GM18870 (cell line): ENCODE measurements around the gene LYPLA2.

Source experiments
- ATAC-seq: cut with Tn5 transposase; IDR thresholded peaks from one replicate; pipeline ENCODE4 v1.9.1; 2021; ENCODE audit warnings: moderate library complexity; ENCODE audit not compliant: unreplicated experiment

Gene LYPLA2

DNA sequence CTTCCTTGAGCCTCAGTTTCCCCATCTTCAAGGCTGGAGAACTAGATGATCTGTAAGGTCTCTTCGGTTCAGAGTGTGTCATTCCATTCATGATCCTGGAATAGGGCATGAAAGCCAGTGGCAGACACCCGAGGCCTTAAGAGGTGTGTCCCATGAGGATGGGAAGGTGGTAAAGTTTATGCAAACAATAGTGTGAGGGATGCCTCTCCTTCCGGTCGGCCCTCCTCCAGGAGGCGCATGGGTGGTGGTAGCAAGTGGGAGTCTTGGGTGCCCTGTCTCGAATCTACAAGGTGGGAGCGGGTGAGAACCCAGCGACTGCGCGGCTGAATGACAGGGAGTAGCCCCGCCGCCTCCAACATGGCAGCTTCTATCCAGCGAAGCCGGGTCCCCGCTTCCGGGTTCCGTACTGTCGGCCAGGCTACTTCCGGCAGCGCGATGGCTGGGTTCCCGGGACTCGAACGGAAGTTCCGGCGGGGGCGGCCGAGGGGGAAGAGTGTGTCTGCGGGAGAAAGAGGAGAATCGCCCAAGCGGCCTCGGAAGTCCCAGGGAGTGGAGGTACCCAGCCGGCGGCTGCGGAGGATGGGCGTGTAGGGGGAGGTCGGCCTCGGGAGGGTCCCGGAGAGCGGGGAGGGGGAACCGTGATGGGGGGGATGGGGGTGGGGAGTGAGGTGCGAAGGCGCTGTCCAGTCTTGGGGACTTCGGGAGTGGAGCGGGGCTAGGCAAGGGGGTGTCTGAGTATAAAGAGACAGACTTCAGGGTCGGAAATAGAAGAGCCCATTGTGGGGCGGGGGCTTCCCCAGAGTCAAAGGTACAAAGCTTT is at the start of gene LYPLA2:
Gene LYPLA2, plus strand, starts transcription at position 450 of the 820 bp plus-strand sequence. CDS start 1,538 bp downstream, outside the sequence.
- ATAC-seq: peak; percentile 49

DNA sequence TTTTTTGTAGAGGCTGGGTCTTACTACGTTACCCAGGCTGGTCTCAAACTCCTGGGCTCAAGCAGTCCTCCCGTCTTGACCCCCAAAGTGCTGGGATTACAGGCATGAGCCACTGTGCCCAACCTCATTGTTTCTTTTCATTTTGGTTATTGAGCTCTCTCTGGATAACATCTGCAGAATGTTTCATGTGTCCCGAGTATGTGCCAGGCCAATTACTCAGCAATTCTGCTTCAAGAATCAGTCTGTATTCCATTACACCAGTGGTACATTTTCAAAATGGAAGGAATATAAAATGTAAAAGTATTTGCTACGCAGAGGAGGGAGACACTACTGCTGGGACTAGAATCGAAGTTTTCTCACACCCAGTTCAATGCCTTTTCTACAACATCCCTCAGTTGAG is 49.3 kb upstream of the LYPLA2 start:
- no peak for ATAC-seq

DNA sequence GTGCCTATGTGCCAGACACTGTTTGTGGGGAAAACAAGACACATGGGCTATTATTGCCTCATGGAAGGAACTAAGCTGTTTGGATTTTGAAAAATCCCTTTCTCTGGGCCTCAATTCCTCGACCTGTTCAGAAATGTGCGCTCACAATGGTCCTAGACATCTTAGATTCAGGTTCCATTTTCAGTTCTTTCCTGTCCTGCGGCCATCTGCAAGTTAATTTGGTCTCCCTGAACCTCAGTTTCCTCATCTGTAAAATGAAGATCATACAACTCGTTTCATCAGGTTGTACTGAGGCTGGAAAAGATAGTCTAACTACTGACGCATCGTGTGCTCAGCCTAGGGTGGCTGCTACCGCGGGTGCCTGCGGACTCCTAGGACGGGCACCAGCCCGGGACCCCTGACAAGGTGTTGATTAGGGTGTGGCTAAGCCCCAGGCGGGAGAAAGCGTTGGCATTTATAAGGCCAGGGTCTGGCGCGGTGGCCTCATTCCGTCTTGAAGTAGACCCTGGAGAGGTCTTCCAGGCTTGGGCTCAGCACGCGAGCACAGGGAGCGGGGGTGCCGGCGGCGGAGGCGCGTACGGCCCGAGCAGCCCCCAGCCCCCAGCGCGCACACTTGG is 48.2 kb upstream of the LYPLA2 start:
- no peak for ATAC-seq

DNA sequence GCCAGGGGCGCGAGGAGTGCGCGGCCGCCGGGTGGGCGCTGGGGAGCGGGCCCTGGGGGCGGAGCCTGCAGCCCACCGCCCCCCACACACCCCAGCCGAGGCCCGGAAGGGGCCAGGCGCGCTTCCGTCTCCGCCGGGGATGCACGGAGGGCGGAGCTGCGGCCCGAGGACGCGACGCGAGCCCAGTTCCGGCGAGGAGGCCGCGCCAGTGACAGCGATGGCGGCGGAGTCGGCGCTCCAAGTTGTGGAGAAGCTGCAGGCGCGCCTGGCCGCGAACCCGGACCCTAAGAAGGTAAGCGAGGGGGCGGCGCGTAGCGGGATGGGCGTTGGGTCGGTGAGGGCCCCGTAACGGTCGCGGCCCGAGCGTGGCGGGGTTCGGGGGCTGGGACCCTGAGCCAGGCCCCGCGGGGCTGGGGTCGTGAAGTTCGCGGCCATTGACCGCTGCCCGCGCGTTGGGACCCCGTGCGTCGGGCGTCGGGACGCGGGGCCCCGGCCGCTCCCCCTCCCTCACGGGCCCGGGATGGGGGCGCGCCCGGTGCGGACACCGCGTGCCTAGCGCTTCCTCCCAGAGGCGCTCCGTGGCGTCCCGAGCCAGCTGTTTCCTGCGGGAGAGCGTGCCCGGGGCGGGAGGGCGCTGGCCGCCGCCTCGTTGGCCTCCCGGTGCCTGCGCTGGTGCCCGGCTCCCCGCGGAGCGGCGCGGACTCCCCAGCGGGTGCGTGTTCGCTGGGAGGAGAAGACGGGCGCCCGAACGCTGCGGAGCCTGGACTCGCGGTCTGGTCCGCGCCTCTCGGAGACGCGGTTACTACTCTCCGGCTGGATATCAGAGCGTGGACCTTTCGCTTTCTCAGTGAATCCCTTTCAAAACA is 47.4 kb upstream of the LYPLA2 start, which contains the start of gene ELOA:
Gene ELOA, plus strand, starts transcription at position 185 of the 866 bp plus-strand sequence. Its CDS starts 33 bp downstream, at position 218.
- no peak for ATAC-seq

DNA sequence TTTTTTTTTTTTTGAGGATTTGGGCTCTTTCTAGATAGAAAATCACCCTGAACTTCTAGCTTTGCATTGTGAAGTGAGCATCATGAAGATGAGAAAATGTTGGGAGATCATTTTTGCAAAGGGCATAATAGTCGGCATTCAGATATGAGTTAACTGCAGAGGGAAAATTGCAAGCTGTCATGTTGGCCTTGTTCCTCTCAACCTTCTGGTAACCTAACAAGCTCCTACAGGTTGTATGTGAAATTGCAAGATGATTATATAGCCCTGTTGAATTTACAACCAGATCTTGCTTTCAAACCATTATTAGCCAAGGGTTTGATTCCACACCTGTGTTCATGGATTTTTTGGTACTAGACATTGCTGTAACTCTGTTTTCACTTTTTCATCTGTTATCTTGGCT is 45.4 kb upstream of the LYPLA2 start:
- ATAC-seq: no peak

DNA sequence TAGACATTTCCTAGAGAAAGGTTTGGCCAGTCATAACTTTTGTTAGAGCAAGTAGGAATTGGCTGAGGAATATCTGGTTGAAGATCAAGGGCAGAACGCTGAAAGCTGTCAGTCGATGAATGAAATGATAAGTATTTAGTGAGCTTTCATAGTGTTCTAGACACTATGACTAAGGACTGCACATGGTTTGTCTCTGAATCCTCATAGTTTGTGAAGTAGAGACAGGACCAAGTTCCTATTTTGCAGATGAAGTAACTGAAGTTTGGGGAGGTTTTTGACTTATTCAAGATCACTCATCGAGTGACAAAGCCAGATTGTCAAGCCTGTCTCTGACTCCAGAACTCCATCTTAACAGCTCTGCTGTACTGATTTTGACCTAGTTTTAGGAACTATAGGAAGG is 42.9 kb upstream of the LYPLA2 start:
- no peak for ATAC-seq

DNA sequence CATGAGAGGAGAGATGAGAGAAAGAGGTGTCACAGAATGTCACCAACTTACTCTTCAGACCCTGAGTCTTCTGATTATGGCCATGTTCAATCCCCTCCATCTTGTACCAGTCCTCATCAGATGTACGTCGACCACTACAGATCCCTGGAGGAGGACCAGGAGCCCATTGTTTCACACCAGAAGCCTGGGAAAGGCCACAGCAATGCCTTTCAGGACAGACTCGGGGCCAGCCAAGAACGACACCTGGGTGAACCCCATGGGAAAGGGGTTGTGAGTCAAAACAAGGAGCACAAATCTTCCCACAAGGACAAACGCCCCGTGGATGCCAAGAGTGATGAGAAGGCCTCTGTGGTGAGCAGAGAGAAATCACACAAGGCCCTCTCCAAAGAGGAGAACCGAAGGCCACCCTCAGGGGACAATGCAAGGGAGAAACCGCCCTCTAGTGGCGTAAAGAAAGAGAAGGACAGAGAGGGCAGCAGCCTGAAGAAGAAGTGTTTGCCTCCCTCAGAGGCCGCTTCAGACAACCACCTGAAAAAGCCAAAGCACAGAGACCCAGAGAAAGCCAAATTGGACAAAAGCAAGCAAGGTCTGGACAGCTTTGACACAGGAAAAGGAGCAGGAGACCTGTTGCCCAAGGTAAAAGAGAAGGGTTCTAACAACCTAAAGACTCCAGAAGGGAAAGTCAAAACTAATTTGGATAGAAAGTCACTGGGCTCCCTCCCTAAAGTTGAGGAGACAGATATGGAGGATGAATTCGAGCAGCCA is 39.7 kb upstream of the LYPLA2 start:
- no peak for ATAC-seq

DNA sequence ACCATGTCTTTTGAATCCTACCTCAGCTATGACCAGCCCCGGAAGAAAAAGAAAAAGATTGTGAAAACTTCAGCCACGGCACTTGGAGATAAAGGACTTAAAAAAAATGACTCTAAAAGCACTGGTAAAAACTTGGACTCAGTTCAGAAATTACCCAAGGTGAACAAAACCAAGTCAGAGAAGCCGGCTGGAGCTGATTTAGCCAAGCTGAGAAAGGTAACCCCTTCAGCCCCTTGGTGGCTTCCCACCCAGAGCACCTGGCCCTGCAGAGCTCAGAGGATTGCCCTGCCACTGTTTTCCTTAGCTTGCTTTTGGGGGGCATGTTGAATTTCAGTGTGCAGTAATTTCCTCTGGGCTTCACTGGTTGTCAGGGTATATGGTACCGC is 39.1 kb upstream of the LYPLA2 start:
- ATAC-seq: no peak

DNA sequence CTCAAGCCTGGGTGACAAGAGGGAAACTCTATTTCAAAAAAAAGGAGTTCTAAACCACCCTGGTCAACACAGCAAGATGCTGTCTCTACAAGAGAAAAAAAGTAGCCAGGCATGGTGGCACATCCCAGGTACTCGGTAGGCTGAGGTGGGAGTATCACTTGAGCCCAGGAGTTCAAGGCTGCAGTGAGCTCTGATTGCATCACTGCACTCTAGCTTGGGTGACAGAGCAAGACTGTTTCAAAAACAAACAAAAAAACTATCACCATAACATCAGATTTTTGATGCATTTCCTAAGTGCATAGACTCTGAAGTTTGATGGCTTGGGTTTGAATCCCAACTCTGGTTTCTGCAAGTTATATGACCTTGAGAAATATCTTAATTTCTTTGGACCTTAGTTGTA is 38.0 kb upstream of the LYPLA2 start:
- no peak for ATAC-seq

DNA sequence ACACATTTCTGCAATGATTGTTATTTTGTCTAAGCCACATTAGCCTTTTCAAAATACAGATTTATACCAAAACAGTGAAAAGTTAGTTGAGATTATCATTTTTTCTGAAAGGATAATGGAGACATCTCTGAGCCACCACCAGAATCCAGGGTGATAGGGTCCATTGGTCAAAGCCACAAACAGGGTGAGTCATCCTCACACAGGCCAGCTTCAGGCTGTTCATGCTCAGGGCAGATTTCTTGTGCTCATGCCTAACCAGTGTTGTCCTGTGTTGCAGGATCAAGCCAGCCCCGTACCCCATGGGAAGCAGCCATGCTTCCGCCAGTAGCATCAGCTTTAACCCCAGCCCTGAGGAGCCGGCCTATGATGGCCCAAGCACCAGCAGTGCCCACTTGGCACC is 34.3 kb upstream of the LYPLA2 start:
- ATAC-seq: no peak

DNA sequence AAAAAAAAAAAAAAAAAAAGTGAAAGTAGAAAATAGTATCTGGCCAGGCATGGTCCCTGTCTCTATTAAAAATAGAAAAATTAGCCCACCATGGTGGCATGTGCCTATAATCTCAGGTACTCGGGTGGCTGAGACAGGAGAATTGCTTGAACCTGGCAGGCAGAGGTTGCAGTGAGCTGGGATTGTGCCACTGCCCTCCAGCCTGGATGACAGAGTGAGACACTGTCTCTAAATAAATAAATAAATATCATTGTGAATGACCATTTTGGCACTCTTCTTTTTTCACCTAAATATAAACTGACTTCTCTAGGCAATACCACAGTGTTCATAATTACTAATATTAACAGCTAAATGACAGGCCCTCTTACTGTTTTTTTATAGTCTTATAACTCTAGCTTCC is 33.1 kb upstream of the LYPLA2 start:
- no peak for ATAC-seq

DNA sequence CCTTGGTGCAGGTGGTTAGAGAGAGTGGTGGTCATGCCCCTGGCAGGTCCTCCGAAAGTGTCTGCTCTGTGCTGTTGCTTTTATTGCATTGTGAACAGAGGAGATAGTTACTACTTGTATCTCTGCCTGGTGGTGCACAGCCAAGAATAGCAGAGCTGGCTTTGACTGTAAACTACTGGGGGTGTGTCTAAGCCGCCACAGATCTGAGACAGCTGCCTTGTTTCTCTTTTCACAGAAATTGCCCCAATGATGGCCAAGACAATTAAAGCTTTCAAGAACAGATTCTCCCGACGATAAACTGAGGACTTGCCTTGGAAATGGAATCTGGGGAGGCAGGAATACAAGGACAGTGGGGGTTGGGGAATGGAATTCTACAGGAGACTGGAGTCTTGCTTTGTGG is 31.7 kb upstream of the LYPLA2 start:
- ATAC-seq: no peak

DNA sequence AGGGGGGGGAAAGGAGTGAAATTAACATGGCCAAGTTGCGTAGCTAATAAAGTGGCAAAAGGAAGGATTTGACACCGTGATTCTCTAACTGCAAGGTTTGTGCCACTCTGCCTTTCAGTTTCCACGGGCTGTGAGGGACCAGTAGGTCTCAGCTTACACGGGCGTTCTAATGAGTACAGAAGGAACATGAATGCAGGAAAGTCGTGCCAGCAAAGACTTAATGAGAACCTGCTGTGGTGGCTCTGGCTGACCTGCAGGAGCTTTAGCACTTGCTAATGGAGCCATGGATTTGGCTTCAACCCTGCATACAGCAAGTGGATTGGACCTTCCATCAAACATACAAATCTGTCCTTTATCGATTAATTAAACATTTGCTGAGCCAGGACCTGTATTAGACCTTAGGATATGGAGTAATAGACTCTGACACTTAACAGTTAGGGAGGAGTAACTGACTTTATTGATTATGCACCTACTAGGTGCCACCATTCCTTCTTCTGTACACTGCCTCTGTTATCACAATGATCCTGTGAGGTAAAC is 27.8 kb upstream of the LYPLA2 start:
- no peak for ATAC-seq

DNA sequence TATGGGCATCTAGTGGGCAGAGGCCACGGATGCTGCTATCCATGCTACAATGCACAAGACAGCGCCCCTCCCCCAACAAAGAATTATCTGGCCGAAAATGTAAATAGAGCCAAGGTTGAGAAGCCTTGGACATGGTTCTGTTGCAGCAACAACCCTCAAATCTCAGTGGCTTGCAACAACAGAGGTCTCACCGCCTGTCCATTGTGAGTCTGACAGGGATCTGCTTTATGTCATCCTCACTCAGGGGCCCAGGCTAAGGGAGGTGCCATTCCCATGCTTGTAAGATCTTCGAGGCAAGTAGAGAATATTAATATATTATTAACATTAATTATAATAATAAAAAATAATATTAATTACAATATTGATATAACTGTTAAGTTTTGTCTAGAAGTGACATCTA is 22.2 kb upstream of the LYPLA2 start:
- no peak for ATAC-seq

DNA sequence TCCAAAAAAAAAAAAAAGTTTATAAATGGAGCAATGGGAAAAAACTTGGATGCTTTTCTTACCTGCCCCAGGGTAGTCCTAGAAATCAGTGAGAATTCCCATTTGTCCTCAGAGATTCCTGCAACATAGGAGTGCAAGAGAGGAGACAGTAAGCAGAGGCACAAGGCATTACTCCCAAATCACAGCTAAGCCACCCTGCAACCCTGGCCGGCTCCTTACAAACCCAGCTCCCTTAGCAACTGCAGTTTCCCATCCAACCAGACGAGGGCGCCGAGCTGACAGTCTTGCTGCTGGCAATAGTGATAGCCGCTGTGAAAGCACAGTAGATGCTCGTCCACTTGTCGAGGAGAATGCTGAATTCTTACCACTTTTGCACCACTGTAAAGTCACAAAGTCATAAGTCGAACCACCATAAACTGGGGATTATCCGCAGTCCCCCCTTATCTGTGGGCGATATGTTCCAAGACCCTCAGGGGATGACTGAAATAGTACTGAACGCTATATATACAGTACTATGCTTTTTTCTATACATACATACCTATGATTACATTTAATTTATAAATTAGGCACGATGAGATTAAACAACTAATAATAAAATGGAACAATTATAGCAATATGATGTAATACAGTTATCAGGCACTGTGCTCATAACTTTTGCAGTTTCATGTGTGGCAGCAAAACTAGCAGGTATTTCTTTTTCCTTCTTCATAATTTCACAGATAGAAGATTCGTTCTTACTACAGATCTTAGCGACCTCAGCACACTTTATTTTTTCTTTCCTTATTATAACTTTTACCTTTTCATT is 18.7 kb upstream of the LYPLA2 start:
- peak; percentile 55 for ATAC-seq

DNA sequence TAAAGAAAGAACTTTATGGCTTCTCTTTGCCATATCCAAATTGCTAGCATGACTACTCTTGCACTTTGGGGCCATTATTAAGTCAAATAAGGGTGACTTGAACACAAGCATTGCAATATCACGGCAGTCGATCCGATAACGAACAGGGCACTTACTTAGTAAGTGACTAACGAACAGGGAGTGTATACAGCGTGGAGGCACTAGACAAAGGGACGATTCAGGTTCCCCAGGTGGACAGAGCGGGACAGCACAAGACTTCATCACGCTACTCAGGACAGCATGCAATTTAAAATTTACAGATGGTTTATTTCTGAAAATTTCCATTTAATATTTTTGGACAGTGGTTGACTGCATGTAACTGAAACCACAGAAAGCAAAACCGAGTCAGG is 18.1 kb upstream of the LYPLA2 start:
- ATAC-seq: no peak

DNA sequence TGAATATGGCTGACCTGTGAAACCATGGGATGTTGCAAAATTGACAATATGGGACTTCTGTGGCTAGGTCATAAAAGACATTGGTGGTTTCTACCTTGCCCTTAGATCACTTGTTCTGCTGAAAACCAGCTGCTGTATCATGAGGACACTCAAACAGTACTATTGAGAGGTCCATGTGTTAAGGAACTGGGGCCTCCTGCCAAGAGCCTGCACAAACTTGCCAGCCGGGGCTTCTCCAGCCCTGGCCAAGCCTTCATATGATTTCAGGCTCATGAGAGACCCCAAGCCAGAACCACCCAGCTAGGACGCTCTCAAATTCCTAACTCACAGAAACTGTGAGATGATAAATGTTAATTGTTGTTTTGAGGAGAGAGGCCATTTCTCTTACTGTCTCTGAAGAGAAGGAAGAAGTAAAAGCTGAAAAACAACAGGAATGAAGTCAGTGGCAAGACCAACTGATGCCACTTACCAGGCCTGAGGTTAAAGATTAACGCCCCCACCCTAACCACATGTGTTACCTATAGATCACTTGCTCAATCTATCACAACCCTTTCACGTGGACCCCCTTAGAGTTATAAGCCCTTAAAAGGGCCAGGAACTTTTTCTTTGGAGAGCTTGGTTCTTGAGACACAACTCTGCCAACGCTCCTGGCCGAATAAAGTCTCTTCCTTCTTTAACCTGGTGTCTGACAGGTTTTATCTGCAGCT is 16.6 kb upstream of the LYPLA2 start:
- ATAC-seq: no peak

DNA sequence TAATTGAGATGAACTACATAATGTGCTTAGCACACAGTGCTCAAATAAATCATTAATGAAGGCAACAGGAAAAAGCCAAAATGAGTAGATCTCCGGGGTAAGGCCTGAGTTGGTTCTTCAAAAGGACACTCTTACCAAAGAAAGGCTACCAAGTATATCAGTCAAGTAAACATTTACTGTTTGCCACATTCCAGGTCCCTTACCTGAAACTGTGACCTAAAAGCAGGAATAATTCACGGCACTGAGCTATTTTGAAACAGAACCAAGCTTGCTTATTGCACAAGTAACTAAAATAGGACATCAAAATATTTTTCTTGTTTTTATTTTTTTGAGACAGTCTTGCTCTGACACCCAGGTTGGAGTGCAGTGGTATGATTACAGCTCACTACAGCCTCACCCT is 14.7 kb upstream of the LYPLA2 start:
- ATAC-seq: no peak
